Measurements from ENCODE around the gene COL6A5.

GRCh38 chr3:130457671-130458070, 112.2 kb downstream of the COL6A5 start:
- no peak for TF ChIP-seq POLR2A (IDR thresholded peaks at IDR 0.05)
- TF ChIP-seq CTCF (IDR thresholded peaks at IDR 0.05), result no peak
- TF ChIP-seq EP300 (IDR thresholded peaks at IDR 0.05), result no peak
- TF ChIP-seq POLR2AphosphoS5 (IDR thresholded peaks at IDR 0.05), result no peak

Measured in gastroesophageal sphincter (tissue), 3 donors.